H9 (cell line): ENCODE data around the gene ZNF221. TPM values are rescaled to one million over a fixed set of nuclear protein-coding genes. Genes with fewer than 3 reads are reported as not detected.

ENCODE experiments used
- DNase-seq: peaks from one replicate; pipeline ENCODE4 v3.0.0-alpha.2; 2017
- H2AFZ ChIP-seq: one replicate; pipeline ENCODE4 v1.6.1; 2013; ENCODE audit warnings: mild to moderate bottlenecking, low read length, control low read depth, moderate library complexity
- H2AK5ac ChIP-seq: 2 replicates; pipeline ENCODE4 v1.6.1; 2013; ENCODE audit warnings: low read length, control low read depth, mixed read lengths; ENCODE audit not compliant: insufficient read length
- H2BK120ac ChIP-seq: one replicate; pipeline ENCODE4 v1.6.1; 2013; ENCODE audit warnings: low read depth, mild to moderate bottlenecking, low read length, control low read depth, inconsistent platforms; ENCODE audit not compliant: poor library complexity, severe bottlenecking
- H2BK12ac ChIP-seq: 2 replicates; pipeline ENCODE4 v1.6.1; 2013; ENCODE audit warnings: low read length, control low read depth, mixed read lengths, low read depth; ENCODE audit not compliant: insufficient read length
- H2BK15ac ChIP-seq: 2 replicates; pipeline ENCODE4 v1.6.1; 2013; ENCODE audit warnings: low read depth, low read length, control low read depth
- H2BK20ac ChIP-seq: one replicate; pipeline ENCODE4 v1.6.1; 2013; ENCODE audit warnings: low read depth, mild to moderate bottlenecking, low read length, control low read depth, inconsistent platforms; ENCODE audit not compliant: poor library complexity, severe bottlenecking
- H2BK5ac ChIP-seq: 2 replicates; pipeline ENCODE4 v1.6.1; 2013; ENCODE audit warnings: low read length, control low read depth, mixed read lengths; ENCODE audit not compliant: insufficient read length
- H3K14ac ChIP-seq: 2 replicates; pipeline ENCODE4 v1.6.1; 2013; ENCODE audit warnings: low read length, control low read depth; ENCODE audit not compliant: insufficient read depth
- H3K18ac ChIP-seq: 2 replicates; pipeline ENCODE4 v1.6.1; 2013; ENCODE audit warnings: low read depth, mild to moderate bottlenecking, mixed read lengths, low read length, control low read depth; ENCODE audit not compliant: insufficient read length
- H3K23ac ChIP-seq: 2 replicates; pipeline ENCODE4 v1.6.1; 2013; ENCODE audit warnings: low read length, control low read depth, mixed read lengths, low read depth; ENCODE audit not compliant: insufficient read length
- H3K23me2 ChIP-seq: 2 replicates; pipeline ENCODE4 v1.6.1; 2013; ENCODE audit warnings: low read depth, mild to moderate bottlenecking, mixed read lengths, low read length, control low read depth; ENCODE audit not compliant: insufficient read length, poor library complexity, severe bottlenecking
- H3K27ac ChIP-seq: 2 replicates; pipeline ENCODE4 v1.5.1; 2013; ENCODE audit warnings: low read length, control low read depth, mixed read lengths, low read depth; ENCODE audit not compliant: insufficient read length
- H3K27me3 ChIP-seq: 2 replicates; pipeline ENCODE4 v1.6.1; 2013; ENCODE audit warnings: low read length, control low read depth, inconsistent platforms; ENCODE audit not compliant: insufficient read depth
- H3K4ac ChIP-seq: 2 replicates; pipeline ENCODE4 v1.6.1; 2013; ENCODE audit warnings: low read depth, mild to moderate bottlenecking, control low read depth, inconsistent platforms, low read length, moderate library complexity
- H3K4me1 ChIP-seq: 2 replicates; pipeline ENCODE4 v1.6.1; 2013; ENCODE audit warnings: low read length, control low read depth, inconsistent platforms; ENCODE audit not compliant: insufficient read depth
- H3K4me2 ChIP-seq: 2 replicates; pipeline ENCODE4 v1.6.1; 2013; ENCODE audit warnings: low read length, control low read depth, mixed read lengths; ENCODE audit not compliant: insufficient read length, insufficient read depth
- H3K56ac ChIP-seq: 2 replicates; pipeline ENCODE4 v1.6.1; 2013; ENCODE audit warnings: low read depth, mild to moderate bottlenecking, mixed read lengths, low read length, control low read depth; ENCODE audit not compliant: insufficient read length
- H3K79me1 ChIP-seq: 2 replicates; pipeline ENCODE4 v1.6.1; 2013; ENCODE audit warnings: low read depth, mild to moderate bottlenecking, moderate library complexity, low read length, control low read depth, inconsistent platforms; ENCODE audit not compliant: insufficient read depth, poor library complexity, severe bottlenecking
- H3K79me2 ChIP-seq: 2 replicates; pipeline ENCODE4 v1.6.1; 2013; ENCODE audit warnings: low read length, control low read depth, inconsistent platforms; ENCODE audit not compliant: insufficient read depth
- H3K9ac ChIP-seq: 2 replicates; pipeline ENCODE4 v1.6.1; 2013; ENCODE audit warnings: low read length, control low read depth, mixed read lengths; ENCODE audit not compliant: insufficient read length; ENCODE audit errors: extremely low read depth
- H3K9me3 ChIP-seq: one replicate; pipeline ENCODE4 v1.6.1; 2013; ENCODE audit warnings: low read depth, low read length, inconsistent platforms; ENCODE audit not compliant: control insufficient read depth
- H3T11ph ChIP-seq: one replicate; pipeline ENCODE4 v1.6.1; 2013; ENCODE audit warnings: mild to moderate bottlenecking, low read length, control low read depth, inconsistent platforms
- H4K20me1 ChIP-seq: one replicate; pipeline ENCODE4 v1.6.1; 2013; ENCODE audit not compliant: control insufficient read depth, insufficient read length, insufficient read depth
- H4K5ac ChIP-seq: 2 replicates; pipeline ENCODE4 v1.6.1; 2013; ENCODE audit warnings: low read depth, mild to moderate bottlenecking, mixed read lengths, low read length, control low read depth; ENCODE audit not compliant: insufficient read length
- H4K8ac ChIP-seq: replicated peaks from 2 replicates; pipeline ENCODE4 v1.6.1; 2013; ENCODE audit warnings: low read length, control low read depth, mixed read lengths, low read depth; ENCODE audit not compliant: insufficient read length
- H4K91ac ChIP-seq: 2 replicates; pipeline ENCODE4 v1.6.1; 2013; ENCODE audit warnings: low read depth, mild to moderate bottlenecking, moderate library complexity, mixed read lengths, low read length, control low read depth; ENCODE audit not compliant: insufficient read length
- H3K27ac Mint-ChIP-seq, 3 experiments: 2 replicates in 2 of 3; 3 replicates in 1 of 3; pipeline ENCODE4 v1.8.0; 2020 to 2021; ENCODE audit warnings: mixed read lengths in 3 of 3, mild to moderate bottlenecking in 1 of 3, moderate library complexity in 1 of 3
- H3K27me3 Mint-ChIP-seq: 2 replicates; pipeline ENCODE4 v1.8.0; 2021; ENCODE audit warnings: low read depth, mild to moderate bottlenecking, moderate library complexity, mixed read lengths
- H3K36me3 Mint-ChIP-seq, 3 experiments: 2 replicates in 2 of 3; 3 replicates in 1 of 3; pipeline ENCODE4 v1.8.0; 2020 to 2021; ENCODE audit warnings: low read depth in 3 of 3, mixed read lengths in 3 of 3; ENCODE audit not compliant: insufficient read depth in 1 of 3
- H3K4me1 Mint-ChIP-seq, 2 experiments: 2 replicates each; pipeline ENCODE4 v1.8.0; 2020; ENCODE audit warnings: mixed read lengths in 2 of 2
- H3K4me3 Mint-ChIP-seq, 2 experiments: 2 replicates in 1 of 2; 3 replicates in 1 of 2; pipeline ENCODE4 v1.8.0; 2020 to 2021; ENCODE audit warnings: mild to moderate bottlenecking in 2 of 2, mixed read lengths in 2 of 2, moderate library complexity in 1 of 2
- H3K9me3 Mint-ChIP-seq, 2 experiments: 2 replicates in 1 of 2; 3 replicates in 1 of 2; pipeline ENCODE4 v1.8.0; 2020; ENCODE audit warnings: mild to moderate bottlenecking in 2 of 2, mixed read lengths in 2 of 2, moderate library complexity in 1 of 2
- CTCF ChIP-seq: fragments of 200-600 bp; sonication (generic); conservative IDR thresholded peaks from 3 replicates; pipeline ENCODE4 v1.8.0; 2021; ENCODE audit warnings: antibody characterized with exemption, mild to moderate bottlenecking
- WGBS: extraction: QIAGEN DNeasy Blood & Tissue Kit; methylation state at CpG from one replicate; pipeline ENCODE4 v1.1.7; 2013; ENCODE audit warnings: missing lambda C conversion rate, low lambda C conversion rate, mixed read lengths; ENCODE audit not compliant: insufficient read length; ENCODE audit errors: extremely low coverage; 5-methylcytosine and 5-hydroxymethylcytosine counted together
- total RNA-seq: library from RNA; stranded (reverse); gene quantifications from 2 replicates; pipeline ENCODE4 v1.2.1, GENCODE V29; 2021

The ZNF221 gene
- total RNA-seq, 1 experiment from 2014 or later, result 8.0 TPM

GRCh38 chr19:44002566-44003460 lies 51.8 kb downstream of the ZNF221 start, which contains the start of gene ZNF230:
Gene ZNF230, plus strand, starts transcription at chr19:44002957. Its CDS starts 4,122 bp downstream, at chr19:44007079.
- H3K9ac ChIP-seq, result peak within 1 kb of the TSS; percentile 59
- Mint-ChIP-seq H3K9me3 (peaks cover 6 to 30% of the 10 kb centered on the region in 2 experiments; a peak in 4 of 5 replicates), H3K4me3 (peak within 1 kb of the TSS; percentile 92 to 99), H3K27ac (peak within 1 kb of the TSS; percentile 61 to 97 (median 65); a peak in 6 of 7 replicates), H3K27me3 (peaks cover 3% of the 10 kb centered on the region; the same call in 1 of the 2 replicates), H3K4me1 (peaks cover 10 to 14% of the 10 kb centered on the region in 2 experiments), H3K36me3 (peaks cover 10 to 18% (median 14%) of the 10 kb centered on the region in 3 experiments)
- no peaks in the 10 kb centered on the region for H3K9me3 ChIP-seq
- H3T11ph ChIP-seq, result no peak within 1 kb of the TSS
- no peaks in the 10 kb centered on the region; the same call in 1 of the 2 replicates for H3K4me1 ChIP-seq
- no peak within 1 kb of the TSS for H3K23ac ChIP-seq
- H4K5ac ChIP-seq, result no peak within 1 kb of the TSS
- no peaks in the 10 kb centered on the region; the same call in 1 of the 2 replicates for H3K79me2 ChIP-seq
- no peak within 1 kb of the TSS for H2BK12ac ChIP-seq
- no peak within 1 kb of the TSS for H2BK20ac ChIP-seq
- no peak within 1 kb of the TSS for H3K4ac ChIP-seq
- no peak within 1 kb of the TSS for H3K56ac ChIP-seq
- H3K27me3 ChIP-seq, result no peaks in the 10 kb centered on the region
- H4K8ac ChIP-seq, result no peak within 1 kb of the TSS
- H3K79me1 ChIP-seq, result no peaks in the 10 kb centered on the region
- DNase-seq, result peak; percentile 93
- H3K23me2 ChIP-seq, result peaks cover 4% of the 10 kb centered on the region
- no peak within 1 kb of the TSS for H3K27ac ChIP-seq
- no peak within 1 kb of the TSS for H3K14ac ChIP-seq
- H3K4me2 ChIP-seq, result peak within 1 kb of the TSS; percentile 81
- H3K18ac ChIP-seq, result no peak within 1 kb of the TSS
- no peaks in the 10 kb centered on the region for H4K20me1 ChIP-seq
- no peak within 1 kb of the TSS for H2AK5ac ChIP-seq
- WGBS, result no CpG with 5 or more reads among the region's 48 CpGs
- TF ChIP-seq CTCF, result no peak
- H2BK5ac ChIP-seq, result no peak within 1 kb of the TSS
- H2BK15ac ChIP-seq, result no peak within 1 kb of the TSS
- H2AFZ ChIP-seq, result peak within 1 kb of the TSS; percentile 52
- H2BK120ac ChIP-seq, result no peak within 1 kb of the TSS
- no peak within 1 kb of the TSS for H4K91ac ChIP-seq
